HG03097 (cell line): ENCODE measurements around the gene CCDC85A.
"Not testable (repeated sequence)": the region's sequence is repeated elsewhere in the genome, so short reads cannot be mapped to it uniquely, and the experiment has no call there.

Experiments
- ATAC-seq: cut with Tn5 transposase; IDR thresholded peaks from one replicate; pipeline ENCODE4 v1.9.1; 2021; ENCODE audit not compliant: unreplicated experiment, low FRiP score

CCDC85A gene

GRCh38 chr2:56183643-56184499 is at the start of gene CCDC85A:
Gene CCDC85A, plus strand, starts transcription at chr2:56183990. Its CDS starts 635 bp downstream, at chr2:56184625.
- ATAC-seq = peak; percentile 97

GRCh38 chr2:56134861-56135260 is 48.9 kb upstream of the CCDC85A start:
- no peak for ATAC-seq

- ATAC-seq = not testable (repeated sequence)
Observed at GRCh38 chr2:56142497-56143061, 41.2 kb upstream of the CCDC85A start.

GRCh38 chr2:56147907-56148306 is 35.9 kb upstream of the CCDC85A start:
- no peak for ATAC-seq

- no peak for ATAC-seq
Observed at GRCh38 chr2:56148825-56149224, 35.0 kb upstream of the CCDC85A start.

- no peak for ATAC-seq
Observed at GRCh38 chr2:56151841-56152240, 31.9 kb upstream of the CCDC85A start.

- no peak for ATAC-seq
Observed at GRCh38 chr2:56155188-56155587, 28.6 kb upstream of the CCDC85A start.

- ATAC-seq = not testable (repeated sequence)
Observed at GRCh38 chr2:56159875-56160274, 23.9 kb upstream of the CCDC85A start.

- ATAC-seq = no peak
Observed at GRCh38 chr2:56167616-56168562, 15.9 kb upstream of the CCDC85A start.

- ATAC-seq = no peak
Observed at GRCh38 chr2:56169521-56169920, 14.3 kb upstream of the CCDC85A start.

- ATAC-seq = no peak
Observed at GRCh38 chr2:56170504-56170903, 13.3 kb upstream of the CCDC85A start.

- no peak for ATAC-seq
Observed at GRCh38 chr2:56170988-56171387, 12.8 kb upstream of the CCDC85A start.

GRCh38 chr2:56175779-56176178 is 8.0 kb upstream of the CCDC85A start:
- no peak for ATAC-seq

GRCh38 chr2:56177420-56178220 is 6.2 kb upstream of the CCDC85A start:
- no peak for ATAC-seq

- no peak for ATAC-seq
Observed at GRCh38 chr2:56179931-56180330, 3.9 kb upstream of the CCDC85A start.

- ATAC-seq = no peak
Observed at GRCh38 chr2:56182420-56182819, 1.4 kb upstream of the CCDC85A start.

- ATAC-seq = no peak
Observed at GRCh38 chr2:56184500-56185011, 766 bp downstream of the CCDC85A start.

- no peak for ATAC-seq
Observed at GRCh38 chr2:56185101-56185581, 1.4 kb downstream of the CCDC85A start.

GRCh38 chr2:56185582-56186046 is 1.8 kb downstream of the CCDC85A start:
- ATAC-seq = no peak

- no peak for ATAC-seq
Observed at GRCh38 chr2:56191617-56192016, 7.8 kb downstream of the CCDC85A start.
